NCI-H187 (cell line): Measurements from ENCODE around the gene EID3.
"Not testable (repeated sequence)": the region's sequence is repeated elsewhere in the genome, so short reads cannot be mapped to it uniquely, and the experiment has no call there.

Experiments used
- DNase-seq, 2 experiments: peaks; one replicate each; lab custom pipeline; 2025; lab: John Stamatoyannopoulos, UW

EID3 gene

GRCh38 chr12:104312654-104313053, 9.1 kb downstream of the EID3 start:
- DNase-seq, result no peak

GRCh38 chr12:104313568-104314241, 10.2 kb downstream of the EID3 start:
- DNase-seq, result no peak

GRCh38 chr12:104314242-104314614, 10.7 kb downstream of the EID3 start:
- no peak for DNase-seq

- no peak for DNase-seq
Observed at GRCh38 chr12:104315326-104316224, 12.0 kb downstream of the EID3 start.

- no peak for DNase-seq
Observed at GRCh38 chr12:104316936-104317335, 13.4 kb downstream of the EID3 start.

GRCh38 chr12:104317538-104318210, 14.1 kb downstream of the EID3 start:
- no peak for DNase-seq

GRCh38 chr12:104319028-104319427, 15.5 kb downstream of the EID3 start:
- no peak for DNase-seq

GRCh38 chr12:104319918-104320626, 16.5 kb downstream of the EID3 start:
- no peak for DNase-seq

- DNase-seq, result no peak
Observed at GRCh38 chr12:104320627-104321024, 17.1 kb downstream of the EID3 start.

GRCh38 chr12:104321949-104322348, 18.4 kb downstream of the EID3 start:
- DNase-seq, result no peak

GRCh38 chr12:104322533-104322932, 19.0 kb downstream of the EID3 start:
- DNase-seq, result not testable (repeated sequence)

- DNase-seq, result no peak
Observed at GRCh38 chr12:104323899-104324298, 20.4 kb downstream of the EID3 start.

- DNase-seq, result not testable (repeated sequence)
Observed at GRCh38 chr12:104328278-104328677, 24.7 kb downstream of the EID3 start.

GRCh38 chr12:104328790-104329189, 25.3 kb downstream of the EID3 start:
- DNase-seq, result no peak

- no peak for DNase-seq
Observed at GRCh38 chr12:104329707-104330532, 26.4 kb downstream of the EID3 start.

GRCh38 chr12:104331376-104331775, 27.8 kb downstream of the EID3 start:
- DNase-seq, result no peak

- DNase-seq, result not testable (repeated sequence)
Observed at GRCh38 chr12:104332273-104332672, 28.7 kb downstream of the EID3 start.

GRCh38 chr12:104333692-104334255, 30.2 kb downstream of the EID3 start:
- no peak for DNase-seq

- no peak for DNase-seq
Observed at GRCh38 chr12:104334581-104334980, 31.0 kb downstream of the EID3 start.

- DNase-seq, result no peak
Observed at GRCh38 chr12:104336115-104336514, 32.6 kb downstream of the EID3 start.

GRCh38 chr12:104337030-104337558, 33.6 kb downstream of the EID3 start:
- no peak for DNase-seq
